GM18502 (cell line): Measurements from ENCODE around the gene PLEKHM3.
A peak's percentile ranks its signal among the peaks of the same experiment; 100 is the strongest.
"Not testable (repeated sequence)": the region's sequence is repeated elsewhere in the genome, so short reads cannot be mapped to it uniquely, and the experiment has no call there.

Experiments used
- ATAC-seq: cut with Tn5 transposase; IDR thresholded peaks from one replicate; pipeline ENCODE4 v1.9.1; 2021; ENCODE audit warnings: mild to moderate bottlenecking; ENCODE audit not compliant: unreplicated experiment, poor library complexity

PLEKHM3 gene

DNA sequence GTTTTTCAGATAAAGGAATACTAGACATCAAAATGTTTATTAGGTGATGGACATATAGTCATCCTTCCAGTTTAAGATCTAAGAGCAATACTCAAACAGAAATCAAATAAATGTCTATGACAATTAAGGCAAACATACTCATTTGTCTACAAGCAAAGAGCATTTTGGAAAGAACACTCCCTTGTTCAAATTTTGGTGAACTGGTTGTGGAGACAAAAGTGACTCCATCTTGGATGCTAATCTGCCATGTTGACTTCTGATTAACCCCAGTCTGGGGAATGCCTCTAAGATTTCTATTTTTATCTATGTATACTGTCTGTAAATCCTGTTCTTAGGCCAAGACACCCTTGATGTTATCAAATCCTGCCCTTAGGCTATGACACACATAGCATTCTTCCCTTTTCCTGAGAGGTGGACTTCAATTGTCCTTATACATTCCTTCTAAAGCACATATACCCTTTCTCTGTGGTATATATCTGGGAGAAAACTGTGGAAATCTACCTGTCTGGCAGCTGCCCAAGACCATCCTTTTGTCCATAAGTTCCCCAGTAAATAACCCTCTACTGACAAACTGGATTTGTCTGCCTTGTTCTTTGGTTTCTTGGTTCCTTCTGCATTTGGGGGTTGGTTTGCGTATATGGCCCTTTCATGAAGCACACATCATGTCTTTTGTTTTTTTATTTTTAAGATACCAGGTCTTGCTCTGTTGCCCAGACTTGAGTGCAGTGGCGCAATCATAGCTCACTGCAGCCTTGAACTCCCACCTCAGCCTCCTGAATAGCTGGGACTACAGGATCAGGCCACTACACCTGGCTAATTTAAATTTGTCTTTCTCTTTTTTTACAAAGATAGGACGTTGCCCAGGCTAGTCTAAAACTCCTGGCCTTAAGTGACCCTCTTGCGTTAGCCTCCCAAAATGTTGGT is 12.5 kb upstream of the PLEKHM3 start:
- ATAC-seq: no peak

DNA sequence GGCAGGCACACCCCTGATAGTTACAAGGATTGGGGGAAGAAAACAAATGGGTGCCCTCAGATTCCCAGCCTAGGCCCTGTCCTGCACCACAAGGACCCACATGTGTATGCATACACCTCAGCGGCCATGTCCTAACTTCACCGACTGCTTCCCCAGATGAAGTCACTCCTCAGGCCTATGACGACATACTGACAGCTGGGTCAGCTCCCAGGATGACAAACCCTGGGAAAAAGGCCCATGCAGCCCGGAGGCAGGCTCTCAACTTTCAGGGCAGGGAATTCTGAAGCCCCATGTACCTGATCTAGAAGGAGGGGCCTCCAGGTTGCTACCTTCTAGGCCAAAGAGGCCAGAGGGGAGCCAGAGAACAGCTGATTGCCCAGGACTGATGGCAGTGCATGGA is 11.0 kb upstream of the PLEKHM3 start:
- no peak for ATAC-seq

DNA sequence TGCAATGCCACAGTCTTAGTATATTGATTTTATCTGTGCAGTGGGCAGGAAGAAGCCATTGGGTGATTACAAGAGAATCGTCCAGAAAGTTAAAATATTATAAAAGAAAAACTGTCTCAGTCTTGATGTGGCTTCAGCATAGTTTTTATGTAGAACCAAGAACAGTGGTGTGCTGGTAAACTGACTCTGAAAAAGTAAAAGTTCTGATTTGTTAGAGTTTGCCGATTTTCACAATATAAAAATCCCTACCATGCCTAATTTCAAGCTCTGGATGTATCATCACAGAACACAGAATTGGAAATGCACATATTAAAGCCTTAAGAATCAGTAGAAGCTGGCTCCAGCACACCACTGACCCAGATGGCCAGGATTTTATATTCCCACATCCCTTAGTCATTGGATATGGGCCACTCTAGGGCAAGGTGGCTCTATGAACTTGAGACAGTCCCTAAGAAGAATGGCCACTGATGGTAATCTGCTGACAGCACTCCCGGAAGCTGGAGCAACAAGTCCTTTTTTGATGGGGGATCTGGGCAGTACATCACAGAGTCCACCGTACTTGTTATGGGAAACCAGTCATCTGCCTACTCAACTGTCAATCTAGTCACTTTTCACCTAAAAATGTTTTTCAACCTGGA is 9.3 kb upstream of the PLEKHM3 start:
- ATAC-seq: no peak

DNA sequence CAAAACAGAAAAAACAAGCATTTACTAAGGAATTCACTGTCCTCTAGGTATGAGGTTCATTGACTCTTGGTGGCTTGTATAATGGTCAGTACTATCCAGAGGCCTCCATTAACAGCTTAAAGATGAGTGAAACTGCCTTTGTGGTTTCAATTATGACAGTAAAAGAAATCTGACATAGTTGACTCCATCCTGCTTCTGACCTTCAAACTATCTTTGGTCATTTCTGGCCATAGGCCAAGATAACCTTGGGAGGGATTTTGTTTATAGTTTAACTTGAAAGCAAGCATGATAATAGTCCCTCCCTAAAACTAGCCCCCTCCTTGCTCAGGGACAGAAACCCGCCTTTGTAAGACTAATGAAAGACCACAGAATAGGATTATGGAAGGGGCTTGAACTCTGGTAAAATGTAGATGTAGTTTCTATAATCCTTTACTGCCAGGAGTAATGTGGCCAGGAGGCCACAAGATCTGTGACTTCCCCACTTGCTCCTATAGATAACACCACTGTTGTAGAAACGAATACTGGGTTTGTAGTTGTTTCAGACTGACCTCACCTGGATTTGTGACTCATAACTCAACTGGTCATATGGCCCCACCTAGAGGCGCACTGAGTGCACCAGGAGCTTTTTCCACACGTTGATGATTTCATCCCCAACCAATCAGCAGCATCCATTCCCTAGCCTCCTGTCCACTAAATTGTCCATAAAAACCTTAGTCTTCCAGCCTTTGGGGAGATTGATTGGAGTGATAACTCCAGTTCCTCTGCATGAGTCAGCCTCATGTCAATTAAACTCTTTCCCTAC is 8.6 kb upstream of the PLEKHM3 start:
- peak; percentile 94 for ATAC-seq

DNA sequence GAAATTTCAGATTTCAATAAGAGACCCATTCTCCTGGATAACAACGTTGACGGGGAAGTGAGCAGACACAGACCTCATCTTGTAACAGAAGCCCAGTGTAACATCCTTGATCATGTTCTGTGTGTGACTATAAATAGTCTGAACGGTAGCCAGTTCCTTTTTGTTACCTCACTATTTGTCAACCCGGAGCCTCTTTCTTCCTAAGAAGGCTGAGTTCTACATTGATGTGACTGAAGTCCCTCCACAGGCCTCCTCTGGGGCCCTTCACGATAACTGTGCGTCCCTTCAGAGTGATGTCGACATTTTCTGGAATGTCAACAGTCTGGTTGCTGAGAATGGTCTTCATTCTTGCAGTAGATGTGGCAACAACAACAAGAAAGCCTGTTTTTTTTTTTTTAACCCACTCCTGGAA is 6.3 kb upstream of the PLEKHM3 start:
- ATAC-seq: no peak

DNA sequence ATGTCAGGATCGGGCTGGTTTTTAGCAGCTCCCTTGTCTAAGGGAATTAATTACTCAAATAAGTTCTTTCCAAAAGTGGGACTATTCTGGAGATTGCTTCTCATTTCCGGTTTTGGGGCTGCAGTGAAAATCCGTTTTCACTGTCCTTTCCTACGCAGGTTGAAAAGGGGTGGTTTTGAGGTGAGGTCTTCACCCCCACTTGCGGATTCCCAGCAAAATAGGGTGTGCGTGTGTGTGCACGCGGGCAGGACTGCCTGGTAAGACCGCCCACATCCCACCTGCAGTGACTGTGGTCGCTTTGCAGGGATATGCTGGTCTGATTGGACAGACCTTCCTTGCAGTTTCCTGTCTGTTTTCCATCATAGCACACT is 472 bp upstream of the PLEKHM3 start:
- ATAC-seq: no peak

DNA sequence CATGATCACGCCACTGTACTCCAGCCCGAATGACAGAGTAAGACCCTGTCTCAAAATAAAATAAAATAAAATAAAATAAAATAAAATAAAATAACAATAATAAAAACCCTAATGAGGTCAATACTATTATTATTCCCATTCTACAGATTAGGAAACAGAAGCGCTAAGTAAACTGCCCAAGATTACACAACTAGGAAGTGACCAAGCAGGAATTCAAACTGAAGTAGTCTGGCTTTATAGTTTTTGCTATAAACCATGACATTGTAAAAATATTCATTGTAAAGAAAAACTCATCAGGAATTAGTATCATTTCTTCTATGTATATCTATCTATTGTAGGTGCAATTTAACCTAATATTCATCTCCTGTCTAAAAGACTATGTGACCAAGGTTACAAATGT is 1.2 kb downstream of the PLEKHM3 start:
- ATAC-seq: no peak

DNA sequence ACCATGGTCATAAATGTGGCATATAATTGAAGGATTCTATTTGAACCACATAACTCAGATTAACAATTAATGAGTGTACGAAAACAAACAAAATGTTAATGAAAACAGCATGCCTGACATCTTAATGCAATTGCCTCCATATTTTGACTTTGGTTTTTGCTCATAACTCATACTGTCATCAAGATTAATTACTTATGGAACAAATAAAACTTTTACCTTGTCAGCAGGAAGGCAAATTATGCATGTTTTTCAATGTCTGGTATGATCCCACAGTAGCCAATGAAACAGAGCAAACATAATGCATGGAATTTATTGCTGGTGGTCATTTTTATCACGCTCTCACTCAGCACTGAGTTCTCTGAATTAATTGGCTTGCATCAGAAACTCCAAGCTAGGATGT is 5.1 kb downstream of the PLEKHM3 start:
- no peak for ATAC-seq

DNA sequence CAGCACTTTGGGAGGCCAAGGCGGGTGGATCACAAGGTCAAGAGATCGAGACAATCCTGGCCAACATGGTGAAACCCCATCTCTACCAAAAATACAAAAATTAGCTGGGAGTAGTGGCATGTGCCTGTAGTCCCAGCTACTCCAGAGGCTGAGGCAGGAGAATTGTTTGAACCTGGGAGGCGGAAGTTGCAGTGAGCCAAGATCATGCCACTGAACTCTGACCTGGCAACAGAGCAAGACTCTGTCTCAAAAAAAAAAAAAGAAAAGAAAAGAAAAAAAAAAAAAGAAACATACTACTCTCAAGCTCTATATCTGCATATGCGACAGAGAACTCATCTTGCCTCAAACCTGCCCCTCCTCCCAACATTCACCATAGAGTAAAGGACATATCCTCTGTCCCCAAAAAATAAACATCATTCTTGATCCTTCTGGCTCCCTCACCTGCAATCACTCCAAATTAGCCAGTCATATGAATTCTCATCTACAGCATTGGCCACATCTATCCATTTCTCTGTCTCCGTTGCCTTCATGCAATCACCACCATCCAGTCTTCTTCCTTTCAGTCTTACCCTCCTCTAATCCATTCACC is 7.1 kb downstream of the PLEKHM3 start:
- not testable (repeated sequence) for ATAC-seq

DNA sequence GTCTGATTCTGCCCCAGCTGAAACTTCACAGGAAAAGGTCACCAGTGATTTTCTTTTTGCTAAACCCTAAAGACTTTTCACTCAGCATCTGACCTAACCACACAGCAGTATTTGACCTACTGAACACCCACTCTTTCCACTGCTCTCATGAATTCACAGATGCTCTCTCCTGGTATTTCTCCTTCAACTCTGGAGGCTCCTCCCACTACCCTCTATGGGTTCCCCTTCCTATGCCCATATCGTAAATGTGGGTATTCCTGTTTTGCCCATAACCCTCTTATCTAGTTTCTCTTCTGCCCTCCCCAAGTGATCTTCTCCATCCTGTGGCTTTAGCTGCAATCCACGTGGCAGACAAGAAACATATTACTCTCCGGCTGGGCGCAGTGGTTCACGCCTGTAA is 7.6 kb downstream of the PLEKHM3 start:
- ATAC-seq: no peak

DNA sequence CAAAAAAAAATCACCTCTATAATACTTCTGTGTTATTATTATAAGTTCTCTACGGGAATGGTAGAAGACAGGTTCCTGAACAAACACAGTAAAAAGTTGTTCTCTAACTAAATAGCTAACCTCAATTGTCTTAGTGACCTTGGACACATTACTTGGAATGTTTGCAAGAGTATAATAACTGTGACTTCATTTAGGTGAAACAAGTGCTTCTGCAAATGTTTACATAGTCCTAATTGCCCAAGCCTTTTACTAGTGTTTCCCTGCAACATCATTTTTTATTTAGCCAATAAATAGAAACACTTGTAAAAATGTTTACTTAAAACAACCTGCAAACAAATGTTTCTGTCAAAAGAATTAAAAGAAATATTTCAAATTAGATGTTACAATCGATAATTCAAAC is 9.9 kb downstream of the PLEKHM3 start:
- no peak for ATAC-seq

DNA sequence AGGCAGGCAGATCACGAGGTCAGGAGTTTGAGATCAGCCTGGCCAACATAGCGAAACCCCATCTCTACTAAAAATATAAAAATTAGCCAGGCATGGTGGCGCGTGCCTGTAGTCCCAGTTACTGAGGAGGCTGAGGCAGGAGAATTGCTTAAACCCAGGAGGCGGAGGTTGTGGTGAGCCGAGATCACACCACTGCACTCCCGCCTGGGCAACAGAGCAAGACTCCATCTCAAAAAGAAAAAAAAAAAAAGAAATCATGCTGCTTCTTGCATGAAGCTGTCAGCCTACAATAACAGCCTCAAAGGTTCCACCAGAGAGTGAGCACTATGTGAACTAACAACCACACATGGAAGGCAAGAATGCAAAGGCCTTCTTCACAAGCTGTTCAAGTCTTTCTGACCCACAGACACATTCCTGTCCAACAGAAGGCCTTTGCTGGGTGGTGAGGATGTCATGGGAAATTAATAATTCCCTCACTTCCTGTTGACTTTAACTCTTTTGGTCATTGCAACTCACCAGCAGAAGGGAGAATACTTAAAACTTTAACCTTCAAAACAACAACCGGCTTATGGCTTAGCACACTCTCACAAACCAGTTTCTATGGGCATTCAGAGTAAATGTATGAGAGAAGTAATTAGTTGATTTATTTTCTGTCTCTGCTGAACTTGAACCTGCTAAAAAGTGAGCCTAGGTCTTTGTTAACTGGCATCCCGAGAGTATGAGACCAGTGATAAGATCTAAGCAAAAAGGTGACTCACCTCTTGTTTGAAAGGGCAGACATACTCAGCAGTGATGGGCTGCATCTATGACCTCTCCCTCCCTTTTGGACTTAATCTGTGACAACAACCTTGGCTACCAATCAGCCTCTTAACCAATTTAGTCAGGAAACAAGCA is 11.8 kb downstream of the PLEKHM3 start:
- ATAC-seq: no peak

DNA sequence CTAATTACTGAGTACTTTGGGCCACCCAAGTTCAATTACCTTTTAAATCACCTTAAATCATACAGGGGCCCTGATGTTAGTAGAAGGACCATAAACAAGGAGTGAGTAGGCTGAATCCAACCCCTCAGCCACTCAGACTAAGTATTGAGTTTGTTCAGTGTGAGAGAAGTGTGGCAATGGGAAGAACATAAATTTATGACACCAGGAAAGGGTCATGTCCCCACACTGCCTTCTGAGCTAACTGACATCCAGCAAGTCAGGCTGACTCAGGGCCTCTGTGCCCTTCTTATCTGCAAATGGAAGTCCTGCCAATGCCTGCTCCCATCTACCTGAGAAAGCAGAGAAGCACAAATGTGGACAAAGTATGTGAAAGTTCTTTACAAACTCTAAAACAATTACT is 12.9 kb downstream of the PLEKHM3 start:
- no peak for ATAC-seq

DNA sequence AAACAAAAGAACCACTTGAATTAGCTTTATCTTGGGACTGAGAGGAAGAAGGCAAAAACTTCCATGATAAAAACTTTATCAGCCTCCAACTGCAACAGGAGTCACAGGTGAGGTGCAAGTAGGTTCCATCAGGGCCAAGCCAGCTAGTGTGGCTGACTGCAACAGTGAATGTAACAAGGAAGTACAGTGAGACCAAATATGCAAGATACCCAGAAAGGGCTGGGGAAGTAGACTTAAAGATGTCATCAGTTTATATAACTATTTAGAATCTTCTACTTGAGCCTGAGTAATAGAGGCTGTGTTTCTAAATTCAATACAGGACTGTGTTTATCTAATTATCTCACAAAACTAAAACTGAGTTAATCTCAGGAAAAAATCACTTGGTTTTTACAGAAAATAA is 14.8 kb downstream of the PLEKHM3 start:
- no peak for ATAC-seq

DNA sequence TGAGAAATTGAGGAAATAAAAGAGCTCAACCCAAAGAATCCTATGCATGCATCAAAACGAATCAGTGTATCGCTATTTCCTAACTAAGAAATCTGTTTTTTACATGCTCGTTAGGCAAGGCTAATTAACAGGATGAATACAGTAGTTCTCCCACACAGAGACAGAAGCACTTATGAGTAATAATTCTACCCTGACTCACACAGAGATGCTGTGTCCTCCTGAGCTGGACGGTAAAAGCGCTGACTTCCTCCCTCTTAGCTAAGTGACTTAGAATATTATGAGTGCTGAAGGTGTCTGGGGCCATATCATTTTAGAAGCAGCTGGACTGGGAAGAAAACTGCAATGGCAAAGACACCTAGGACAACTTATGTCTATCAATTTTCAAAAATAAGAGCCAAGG is 18.5 kb downstream of the PLEKHM3 start:
- ATAC-seq: no peak

DNA sequence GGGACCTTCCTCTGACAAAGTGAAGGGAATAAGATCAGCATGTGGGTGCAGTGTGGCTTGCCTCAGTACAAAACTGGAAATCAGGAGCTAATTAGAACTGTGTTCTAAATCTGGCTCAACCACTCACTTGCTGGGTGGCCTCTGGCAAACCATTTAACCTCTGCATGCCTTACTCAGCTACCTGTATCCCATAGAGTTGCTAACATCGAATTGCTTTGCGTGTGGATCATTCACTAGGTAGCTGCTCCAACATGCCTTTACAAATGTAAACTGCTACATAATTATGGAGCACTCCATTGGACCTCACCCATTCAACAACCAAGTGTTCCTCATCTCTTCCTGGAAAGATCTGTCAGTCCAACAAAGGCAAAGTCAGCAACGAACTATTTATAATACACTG is 19.0 kb downstream of the PLEKHM3 start:
- ATAC-seq: no peak

DNA sequence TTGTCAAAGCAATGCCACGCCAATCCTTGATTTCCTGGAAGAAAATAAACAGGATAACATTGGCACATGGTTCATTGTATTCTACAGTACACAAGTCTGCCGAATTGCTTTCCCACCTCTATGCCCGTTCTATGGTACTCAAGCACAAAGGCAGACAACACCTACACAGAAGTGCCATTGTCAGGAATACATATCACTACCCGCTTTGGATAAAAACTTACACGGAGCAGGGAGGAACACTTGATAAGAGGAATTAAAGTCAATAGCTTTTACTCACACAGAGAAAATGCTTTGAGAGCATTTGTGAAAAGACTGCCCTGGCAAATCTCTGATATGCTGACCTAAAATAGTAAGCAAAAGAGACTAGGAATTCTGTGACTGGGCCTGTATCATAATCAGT is 23.4 kb downstream of the PLEKHM3 start:
- ATAC-seq: no peak

DNA sequence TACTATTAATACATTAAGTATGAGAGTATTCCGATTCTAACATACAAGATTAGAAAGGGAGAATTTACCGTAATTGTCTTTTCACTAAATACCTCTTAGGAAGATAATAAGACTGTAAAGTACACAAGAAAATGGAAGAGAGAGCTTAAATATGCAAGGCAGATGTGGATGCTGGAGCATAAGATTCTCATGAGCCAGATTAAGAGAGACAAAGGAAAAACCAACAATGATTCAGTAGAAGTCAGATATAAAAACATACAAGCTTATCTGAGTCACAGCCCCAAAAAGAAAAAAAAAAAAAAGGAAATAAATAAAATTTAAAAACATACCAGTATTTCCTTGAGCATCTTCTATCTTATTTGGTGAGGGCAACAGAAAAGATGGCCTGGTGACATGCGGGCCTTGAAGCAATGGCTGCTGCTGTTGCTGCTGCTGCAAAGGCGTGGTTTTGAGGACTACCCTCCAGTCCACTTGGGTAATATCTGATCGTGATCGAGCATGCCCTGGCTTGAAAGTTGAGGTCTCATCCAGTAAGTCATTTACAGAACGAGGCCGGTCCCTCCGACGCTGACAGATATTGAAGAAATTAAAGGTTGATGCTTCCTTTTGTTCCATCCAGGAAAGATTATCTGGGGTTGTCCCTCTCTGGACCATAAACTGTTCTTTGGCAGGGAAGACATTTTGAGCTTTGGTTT is 24.5 kb downstream of the PLEKHM3 start:
- ATAC-seq: no peak

DNA sequence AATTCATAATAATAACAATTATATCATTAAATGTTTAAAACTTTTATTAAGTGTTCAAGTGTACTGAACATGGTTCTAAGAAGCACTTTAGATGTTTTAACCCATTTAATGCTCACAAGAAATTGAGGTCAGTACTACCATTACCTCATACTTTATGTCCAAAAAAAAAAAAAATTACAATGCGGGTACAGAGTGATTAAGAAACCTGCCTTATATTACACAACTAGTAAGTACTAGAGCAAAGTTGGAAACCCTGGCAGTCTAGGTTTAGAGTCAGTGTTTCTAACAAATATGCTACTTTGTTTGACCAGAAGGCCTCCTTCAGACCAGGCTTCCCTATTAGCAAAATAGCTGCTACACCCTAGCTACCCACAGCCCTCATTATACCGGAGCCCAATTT is 28.5 kb downstream of the PLEKHM3 start:
- ATAC-seq: no peak
